WTC11 (cell line): Measurements from ENCODE around the gene JAZF1. TPM values are rescaled to one million over a fixed set of nuclear protein-coding genes. Genes with fewer than 3 reads are reported as not detected.

Source experiments
- ATAC-seq: fragments of 200-7000 bp; cut with Tn5 transposase; 2 replicates; pipeline ENCODE4 v1.10.0; 2021; ENCODE audit warnings: mild to moderate bottlenecking, moderate library complexity
- CTCF ChIA-PET: fragments of 300-600 bp; sonication (Branson Sonifier 250); formaldehyde crosslinking; loops from one replicate; lab custom pipeline; 2021; ENCODE audit warnings: antibody characterized with exemption; lab: Charles Lee
- POLR2A ChIA-PET: fragments of 350-600 bp; sonication (Branson Sonifier 250); formaldehyde crosslinking; loops from one replicate; lab custom pipeline; 2021; ENCODE audit warnings: antibody characterized with exemption; lab: Charles Lee
- DNase-seq: peaks from one replicate; pipeline ENCODE4 v3.0.0; 2021; ENCODE audit warnings: low spot score
- H3K27ac Mint-ChIP-seq: 2 replicates; pipeline ENCODE4 v1.8.0; 2021; ENCODE audit warnings: mixed read lengths
- H3K27me3 Mint-ChIP-seq: 2 replicates; pipeline ENCODE4 v1.8.0; 2021; ENCODE audit warnings: low read depth, mild to moderate bottlenecking, moderate library complexity, mixed read lengths
- H3K36me3 Mint-ChIP-seq: 2 replicates; pipeline ENCODE4 v1.8.0; 2021; ENCODE audit warnings: mixed read lengths
- H3K4me1 Mint-ChIP-seq: 2 replicates; pipeline ENCODE4 v1.8.0; 2022; ENCODE audit warnings: mixed read lengths
- H3K4me3 Mint-ChIP-seq: 2 replicates; pipeline ENCODE4 v1.8.0; 2021; ENCODE audit warnings: mild to moderate bottlenecking, moderate library complexity, mixed read lengths
- H3K9me3 Mint-ChIP-seq: 2 replicates; pipeline ENCODE4 v1.8.0; 2021; ENCODE audit warnings: mixed read lengths
- CREM ChIP-seq: sonication (generic); formaldehyde crosslinking; IDR thresholded peaks from 2 replicates; pipeline ENCODE4 v1.8.1; 2022; ENCODE audit warnings: mild to moderate bottlenecking, missing genetic modification reagents, moderate library complexity
- ELF4 ChIP-seq: sonication (generic); formaldehyde crosslinking; IDR thresholded peaks from 2 replicates; pipeline ENCODE4 v1.8.1; 2022; ENCODE audit warnings: low read depth, mild to moderate bottlenecking, moderate library complexity, missing genetic modification reagents
- ETV6 ChIP-seq: sonication (generic); formaldehyde crosslinking; IDR thresholded peaks from 2 replicates; pipeline ENCODE4 v1.8.1; 2022; ENCODE audit warnings: mild to moderate bottlenecking, missing genetic modification reagents
- FOXJ3 ChIP-seq: sonication (generic); formaldehyde crosslinking; IDR thresholded peaks from 2 replicates; pipeline ENCODE4 v1.9.0; 2021; ENCODE audit warnings: missing genetic modification reagents, mild to moderate bottlenecking, borderline replicate concordance
- GABPB1 ChIP-seq: sonication (generic); formaldehyde crosslinking; IDR thresholded peaks from 2 replicates; pipeline ENCODE4 v1.8.1; 2023; ENCODE audit warnings: mild to moderate bottlenecking, missing genetic modification reagents
- HMGA2 ChIP-seq: fragments of 250-450 bp; sonication (Bioruptor Pico); IDR thresholded peaks from 2 replicates; pipeline ENCODE4 v1.4.0; 2021; ENCODE audit warnings: mild to moderate bottlenecking, moderate library complexity
- MYBL2 ChIP-seq: sonication (generic); formaldehyde crosslinking; IDR thresholded peaks from 2 replicates; pipeline ENCODE4 v1.8.1; 2023; ENCODE audit warnings: mild to moderate bottlenecking, moderate library complexity, missing genetic modification reagents
- PRRX2 ChIP-seq: fragments of 250-450 bp; sonication (Bioruptor Pico); IDR thresholded peaks from 2 replicates; pipeline ENCODE4 v1.8.0; 2021; ENCODE audit warnings: mild to moderate bottlenecking
- RELA ChIP-seq: sonication (generic); formaldehyde crosslinking; IDR thresholded peaks from 2 replicates; pipeline ENCODE4 v1.8.1; 2022; ENCODE audit warnings: missing genetic modification reagents, mild to moderate bottlenecking, borderline replicate concordance
- SOX15 ChIP-seq: fragments of 250-450 bp; sonication (Bioruptor Pico); IDR thresholded peaks from 2 replicates; pipeline ENCODE4 v1.9.0; 2021; ENCODE audit warnings: mild to moderate bottlenecking
- STAT6 ChIP-seq: sonication (generic); formaldehyde crosslinking; conservative IDR thresholded peaks from 2 replicates; pipeline ENCODE4 v1.8.1; 2023; ENCODE audit warnings: mild to moderate bottlenecking, low read depth, missing genetic modification reagents, moderate library complexity
- TEAD1 ChIP-seq: sonication (generic); formaldehyde crosslinking; IDR thresholded peaks from 2 replicates; pipeline ENCODE4 v1.8.0; 2022; ENCODE audit warnings: mild to moderate bottlenecking, missing genetic modification reagents
- ZNF219 ChIP-seq: sonication (generic); formaldehyde crosslinking; IDR thresholded peaks from 2 replicates; pipeline ENCODE4 v1.8.0; 2023; ENCODE audit warnings: missing genetic modification reagents, mild to moderate bottlenecking, borderline replicate concordance
- ZNF232 ChIP-seq: sonication (generic); formaldehyde crosslinking; IDR thresholded peaks from 2 replicates; pipeline ENCODE4 v1.8.0; 2022; ENCODE audit warnings: mild to moderate bottlenecking, missing genetic modification reagents
- ZNF396 ChIP-seq: fragments of 250-450 bp; sonication (Bioruptor Pico); IDR thresholded peaks from 2 replicates; pipeline ENCODE4 v1.8.0; 2021; ENCODE audit warnings: mild to moderate bottlenecking, moderate library complexity, borderline replicate concordance
- ZNF671 ChIP-seq: fragments of 250-450 bp; sonication (Bioruptor Pico); IDR thresholded peaks from 2 replicates; pipeline ENCODE4 v1.8.0; 2021; ENCODE audit warnings: mild to moderate bottlenecking
- ZSCAN18 ChIP-seq: fragments of 250-450 bp; sonication (Bioruptor Pico); IDR thresholded peaks from 2 replicates; pipeline ENCODE4 v2.1.2; 2022; ENCODE audit warnings: mild to moderate bottlenecking, moderate library complexity
- total RNA-seq: library from RNA; stranded (reverse); gene quantifications from 3 replicates; pipeline ENCODE4 v1.2.3, GENCODE V29; 2021
- TF ChIP-seq, protein P1 (sequence below): sonication (generic); formaldehyde crosslinking; IDR thresholded peaks from 2 replicates; pipeline ENCODE4 v1.8.1; 2023; ENCODE audit warnings: mild to moderate bottlenecking, missing genetic modification reagents, moderate library complexity
- TF ChIP-seq, protein P2 (sequence below): sonication (generic); formaldehyde crosslinking; IDR thresholded peaks from 2 replicates; pipeline ENCODE4 v1.8.1; 2022; ENCODE audit warnings: low read depth, mild to moderate bottlenecking, moderate library complexity, missing genetic modification reagents, borderline replicate concordance
- TF ChIP-seq, protein P3 (sequence below): sonication (generic); formaldehyde crosslinking; IDR thresholded peaks from 2 replicates; pipeline ENCODE4 v1.8.0; 2022; ENCODE audit warnings: mild to moderate bottlenecking, missing genetic modification reagents

The JAZF1 gene
- total RNA-seq, 1 experiment from 2014 or later: 19.0 TPM

DNA sequence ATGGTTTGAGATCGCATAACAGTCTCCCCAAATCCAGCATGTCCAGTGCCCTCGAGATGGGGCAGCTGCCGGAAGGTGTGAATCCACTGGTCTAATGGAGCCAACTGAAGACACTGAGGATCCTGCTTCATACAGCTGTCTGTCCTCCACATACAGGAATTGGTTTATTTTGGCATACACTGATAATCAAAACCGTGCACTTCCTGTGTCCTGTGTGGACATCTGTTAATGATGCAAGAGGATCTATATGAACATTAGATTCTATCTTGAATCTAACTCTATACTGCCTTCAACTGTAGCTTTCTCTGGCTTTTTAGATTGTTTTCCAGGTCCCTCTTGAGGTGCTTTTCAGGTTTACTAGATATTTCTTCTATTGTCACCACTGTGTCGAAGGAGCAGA lies 3.0 kb upstream of the JAZF1 start:
- H3K27ac Mint-ChIP-seq: no peak overlapping the region
- peaks cover 11% of the 10 kb centered on the region for H3K27me3 Mint-ChIP-seq
- H3K4me1 Mint-ChIP-seq: peaks cover 28% of the 10 kb centered on the region
- H3K36me3 Mint-ChIP-seq: no peaks in the 10 kb centered on the region
- DNase-seq: no peak
- ChIA-PET POLR2A (no interaction called here), CTCF (no interaction called here)
- H3K9me3 Mint-ChIP-seq: no peaks in the 10 kb centered on the region
- TF ChIP-seq SOX15 (CRISPR knock-in tag) (no peak), ZNF232 (CRISPR knock-in tag) (no peak), STAT6 (no peak), HMGA2 (CRISPR knock-in tag) (no peak), PRRX2 (CRISPR knock-in tag) (no peak), ETV6 (CRISPR knock-in tag) (no peak), CREM (no peak), MYBL2 (CRISPR knock-in tag) (no peak), ZNF671 (CRISPR knock-in tag) (no peak), ZNF219 (CRISPR knock-in tag) (no peak)
- TF ChIP-seq, all 79 proteins: peak for 0
- no peak overlapping the region for H3K4me3 Mint-ChIP-seq
- no peak for ATAC-seq

- Mint-ChIP-seq H3K27ac (no peak overlapping the region), H3K36me3 (no peaks in the 10 kb centered on the region), H3K9me3 (no peaks in the 10 kb centered on the region), H3K27me3 (peaks cover 12% of the 10 kb centered on the region), H3K4me1 (peaks cover 33% of the 10 kb centered on the region), H3K4me3 (peak overlapping the region; percentile 35)
- POLR2A ChIA-PET: no interaction called here
- ATAC-seq (no peak), DNase-seq (no peak)
- CTCF ChIA-PET: interaction anchor here (0.9 kb wide), 1 partner anchor 37 kb away, joined by 3 read pairs; no protein-coding TSS in a partner anchor
- TF ChIP-seq ZNF396 (CRISPR knock-in tag): no peak
- TF ChIP-seq RELA: no peak
- TF ChIP-seq ZSCAN18 (CRISPR knock-in tag): no peak
- TF ChIP-seq ZNF219 (CRISPR knock-in tag): no peak
- no peak for TF ChIP-seq FOXJ3 (CRISPR knock-in tag)
- TF ChIP-seq, protein P1, sequence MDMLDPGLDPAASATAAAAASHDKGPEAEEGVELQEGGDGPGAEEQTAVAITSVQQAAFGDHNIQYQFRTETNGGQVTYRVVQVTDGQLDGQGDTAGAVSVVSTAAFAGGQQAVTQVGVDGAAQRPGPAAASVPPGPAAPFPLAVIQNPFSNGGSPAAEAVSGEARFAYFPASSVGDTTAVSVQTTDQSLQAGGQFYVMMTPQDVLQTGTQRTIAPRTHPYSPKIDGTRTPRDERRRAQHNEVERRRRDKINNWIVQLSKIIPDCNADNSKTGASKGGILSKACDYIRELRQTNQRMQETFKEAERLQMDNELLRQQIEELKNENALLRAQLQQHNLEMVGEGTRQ (CRISPR knock-in tag): no peak
- TF ChIP-seq, protein P2, sequence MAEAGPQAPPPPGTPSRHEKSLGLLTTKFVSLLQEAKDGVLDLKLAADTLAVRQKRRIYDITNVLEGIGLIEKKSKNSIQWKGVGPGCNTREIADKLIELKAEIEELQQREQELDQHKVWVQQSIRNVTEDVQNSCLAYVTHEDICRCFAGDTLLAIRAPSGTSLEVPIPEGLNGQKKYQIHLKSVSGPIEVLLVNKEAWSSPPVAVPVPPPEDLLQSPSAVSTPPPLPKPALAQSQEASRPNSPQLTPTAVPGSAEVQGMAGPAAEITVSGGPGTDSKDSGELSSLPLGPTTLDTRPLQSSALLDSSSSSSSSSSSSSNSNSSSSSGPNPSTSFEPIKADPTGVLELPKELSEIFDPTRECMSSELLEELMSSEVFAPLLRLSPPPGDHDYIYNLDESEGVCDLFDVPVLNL (CRISPR knock-in tag): no peak
- no peak for TF ChIP-seq ELF4 (CRISPR knock-in tag)
- TF ChIP-seq TEAD1 (CRISPR knock-in tag): no peak
- no peak for TF ChIP-seq GABPB1 (CRISPR knock-in tag)
- TF ChIP-seq, protein P3, sequence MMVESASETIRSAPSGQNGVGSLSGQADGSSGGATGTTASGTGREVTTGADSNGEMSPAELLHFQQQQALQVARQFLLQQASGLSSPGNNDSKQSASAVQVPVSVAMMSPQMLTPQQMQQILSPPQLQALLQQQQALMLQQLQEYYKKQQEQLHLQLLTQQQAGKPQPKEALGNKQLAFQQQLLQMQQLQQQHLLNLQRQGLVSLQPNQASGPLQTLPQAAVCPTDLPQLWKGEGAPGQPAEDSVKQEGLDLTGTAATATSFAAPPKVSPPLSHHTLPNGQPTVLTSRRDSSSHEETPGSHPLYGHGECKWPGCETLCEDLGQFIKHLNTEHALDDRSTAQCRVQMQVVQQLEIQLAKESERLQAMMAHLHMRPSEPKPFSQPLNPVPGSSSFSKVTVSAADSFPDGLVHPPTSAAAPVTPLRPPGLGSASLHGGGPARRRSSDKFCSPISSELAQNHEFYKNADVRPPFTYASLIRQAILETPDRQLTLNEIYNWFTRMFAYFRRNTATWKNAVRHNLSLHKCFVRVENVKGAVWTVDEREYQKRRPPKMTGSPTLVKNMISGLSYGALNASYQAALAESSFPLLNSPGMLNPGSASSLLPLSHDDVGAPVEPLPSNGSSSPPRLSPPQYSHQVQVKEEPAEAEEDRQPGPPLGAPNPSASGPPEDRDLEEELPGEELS (CRISPR knock-in tag): no peak
- TF ChIP-seq STAT6: no peak
Measured at GRCh38 chr7:28182071-28182471, 1.5 kb upstream of the JAZF1 start.
